GM12878 (cell line): ENCODE measurements around the gene ABCA2. TPM values are rescaled to one million over a fixed set of nuclear protein-coding genes. Genes with fewer than 3 reads are reported as not detected.

Source experiments
- ATAC-seq: fragments of 200-7000 bp; cut with Tn5 transposase; 3 replicates; pipeline ENCODE4 v1.9.1; 2020; ENCODE audit warnings: mild to moderate bottlenecking, moderate library complexity
- BruUV-seq: library from RNA; stranded (reverse); fragments of 400-500 nt; replicated peaks from 2 replicates; lab custom pipeline; 2021; lab: Mats Ljungman, UMichigan
- CTCF ChIA-PET: fragments of 300-600 bp; sonication (Branson Sonifier 250); formaldehyde crosslinking; extraction: SDS; loops from one replicate; lab custom pipeline; 2021; ENCODE audit warnings: inconsistent platforms; lab: Yijun Ruan, JAX
- POLR2A ChIA-PET: fragments of 350-600 bp; formaldehyde crosslinking; extraction: SDS; loops from one replicate; lab custom pipeline; 2021; ENCODE audit warnings: inconsistent platforms; lab: Charles Lee
- RAD21 ChIA-PET: fragments of 300-600 bp; sonication (Branson Sonifier 250); formaldehyde crosslinking; loops from one replicate; lab custom pipeline; 2023; ENCODE audit warnings: antibody characterized with exemption; ENCODE audit not compliant: unreplicated experiment; lab: Charles Lee
- SMC1A ChIA-PET: fragments of 300-600 bp; sonication (Branson Sonifier 250); formaldehyde crosslinking; loops from one replicate; lab custom pipeline; 2023; ENCODE audit not compliant: unreplicated experiment, uncharacterized antibody; lab: Charles Lee
- DNase-seq: peaks from one replicate; pipeline ENCODE4 v3.0.0-alpha.2; 2011; ENCODE audit warnings: low read depth, low spot score
- FAIRE-seq: peaks from 3 replicates; lab custom pipeline; 2011; peaks lifted over from hg19 to GRCh38; lab: Jason Lieb, UNC
- H2AFZ ChIP-seq: 2 replicates; pipeline ENCODE4 v1.6.0; 2011; ENCODE audit warnings: low read depth, low read length, control low read depth; ENCODE audit not compliant: control insufficient read depth
- H3K27ac ChIP-seq: 2 replicates; pipeline ENCODE4 v1.5.1; 2011; ENCODE audit warnings: control low read depth; ENCODE audit not compliant: control insufficient read depth, insufficient read depth
- H3K27me3 ChIP-seq, 2 experiments: replicated peaks in 1 of 2; 2 replicates each; pipeline versions ENCODE4 v1.6.0 to v1.6.1; 2011; ENCODE audit warnings: low read length in 1 of 2; ENCODE audit not compliant: control insufficient read depth in 2 of 2, insufficient read depth in 2 of 2
- H3K36me3 ChIP-seq, 2 experiments: 2 replicates each; pipeline ENCODE4 v1.5.1; 2011; ENCODE audit warnings: low read length in 1 of 2; ENCODE audit not compliant: control insufficient read depth in 2 of 2, insufficient read depth in 2 of 2
- H3K4me1 ChIP-seq: 2 replicates; pipeline ENCODE4 v1.6.1; 2011; ENCODE audit warnings: mild to moderate bottlenecking, low read length, moderate library complexity, mixed read lengths; ENCODE audit not compliant: control insufficient read depth, insufficient read depth
- H3K4me2 ChIP-seq: 2 replicates; pipeline ENCODE4 v1.6.0; 2011; ENCODE audit warnings: control low read depth; ENCODE audit not compliant: control insufficient read depth, insufficient read depth
- H3K4me3 ChIP-seq: fragments of 200-600 bp; sonication (generic); 2 replicates; pipeline ENCODE4 v1.5.1; 2016
- H3K79me2 ChIP-seq: 2 replicates; pipeline ENCODE4 v1.6.0; 2011; ENCODE audit warnings: low read length; ENCODE audit not compliant: control insufficient read depth, insufficient read depth
- H3K9ac ChIP-seq: 2 replicates; pipeline ENCODE4 v1.8.0; 2011; ENCODE audit warnings: low read length, control low read depth, mixed read lengths; ENCODE audit not compliant: control insufficient read depth, insufficient read depth
- H3K9me3 ChIP-seq: replicated peaks from 3 replicates; pipeline ENCODE4 v1.5.1; 2011; ENCODE audit warnings: mild to moderate bottlenecking, low read length; ENCODE audit not compliant: control insufficient read depth, insufficient read depth
- H4K20me1 ChIP-seq: 2 replicates; pipeline ENCODE4 v1.6.0; 2011; ENCODE audit not compliant: control insufficient read depth, insufficient read depth
- BCL3 ChIP-seq: IDR thresholded peaks from 2 replicates; pipeline ENCODE4 v1.6.1; 2011; ENCODE audit warnings: borderline replicate concordance, low read depth, mild to moderate bottlenecking, moderate library complexity, low read length; ENCODE audit not compliant: insufficient read depth, poor library complexity, severe bottlenecking
- POLR2AphosphoS5 ChIP-seq: IDR thresholded peaks from 2 replicates; pipeline ENCODE4 v1.6.1; 2011; ENCODE audit warnings: mild to moderate bottlenecking, low read length, inconsistent platforms
- POU2F2 ChIP-seq: IDR thresholded peaks from 3 replicates; pipeline ENCODE4 v1.6.1; 2011; ENCODE audit warnings: low read depth, mild to moderate bottlenecking, low read length, borderline replicate concordance
- RCOR1 ChIP-seq: conservative IDR thresholded peaks from 2 replicates; pipeline ENCODE4 v1.6.1; 2012; ENCODE audit warnings: low read depth, low read length, improper control_type of control experiment
- SMC3 ChIP-seq: IDR thresholded peaks from 2 replicates; pipeline ENCODE4 v1.6.1; 2011; ENCODE audit warnings: low read length, improper control_type of control experiment, borderline replicate concordance
- TCF12 ChIP-seq: IDR thresholded peaks from 2 replicates; pipeline ENCODE4 v1.6.1; 2011; ENCODE audit warnings: low read depth, mild to moderate bottlenecking, low read length
- YY1 ChIP-seq: IDR thresholded peaks from 2 replicates; pipeline ENCODE4 v1.6.1; 2011; ENCODE audit warnings: low read depth, mild to moderate bottlenecking, low read length
- ZBTB4 ChIP-seq: fragments of 450-650 bp; formaldehyde crosslinking; IDR thresholded peaks from 2 replicates; pipeline ENCODE4 v1.4.0; 2022; ENCODE audit warnings: mild to moderate bottlenecking, moderate library complexity
- WGBS: methylation state at CpG from one replicate; pipeline ENCODE4 v1.1.6; 2016; ENCODE audit warnings: low lambda C conversion rate; ENCODE audit not compliant: insufficient replicate concordance, insufficient coverage; ENCODE audit errors: missing lambda C conversion rate; 5-methylcytosine and 5-hydroxymethylcytosine counted together
- in situ Hi-C: fragments of 300-500 bp; cut with MboI; formaldehyde crosslinking; loops from 9 replicates; pipeline ENCODE4 v1.14.3; 2018; ENCODE audit warnings: mixed read lengths
- intact Hi-C: fragments of 100-400 bp; cut with micrococcal nuclease; formaldehyde crosslinking; loops from one replicate; pipeline ENCODE4 v1.14.2; 2022; ENCODE audit not compliant: unreplicated experiment
- polyA plus RNA-seq, 11 experiments: library from polyadenylated mRNA; depleted of rRNA in 4 of 11; unstranded in 6 of 11; stranded (reverse) in 5 of 11; fragments of >200 nt; fragmentation: Nextera tagmentation in 4 of 11; fragmentation: Illumina TruSeq in 1 of 11; extraction: Ambion mirVana in 4 of 11; extraction: Trizol in 1 of 11; gene quantifications; 1 replicate in 1 of 11; 2 replicates in 10 of 11; pipeline versions ENCODE4 v1.2.1 to v1.2.3, GENCODE V29; 2011 to 2016; ENCODE audit warnings: inconsistent platforms in 2 of 11, missing spikeins in 2 of 11, low read depth in 1 of 11
- total RNA-seq, 4 experiments: library from RNA; depleted of rRNA in 3 of 4; stranded (reverse); fragments of >200 nt in 3 of 4; fragmentation: Illumina TruSeq in 1 of 4; extraction: Trizol in 1 of 4; gene quantifications; 2 replicates each; pipeline versions ENCODE4 v1.2.1 to v1.2.3, GENCODE V29; 2013 to 2021

The ABCA2 gene
- total and polyA plus RNA-seq, 10 of the 15 experiments (the other 5 are each of a cell fraction or from before 2014, with no cell fraction given) = 0.13 to 2.6 (median 0.71) TPM; not detected in 2

GRCh38 chr9:137065336-137065967 is 37.4 kb upstream of the ABCA2 start:
- BruUV-seq = no TSS peak
- no peak for DNase-seq
- H3K36me3 ChIP-seq = no peaks in the 10 kb centered on the region; a peak in 2 of 4 replicates
- ChIA-PET CTCF (interaction anchor here (0.6 to 7.9 kb wide), 8 partner anchors 17 to 279 kb away, joined by 3 to 81 read pairs (median 6); partner anchors contain the start of genes MAN1B1 and NPDC1), RAD21 (interaction anchor here (3.1 kb wide), 1 partner anchor 19 kb away, joined by 18 read pairs; the partner anchor contains the start of gene NPDC1), SMC1A (interaction anchor here (1.5 kb wide), 1 partner anchor 19 kb away, joined by 5 read pairs; no protein-coding TSS in a partner anchor), POLR2A (interaction anchor here (2.5 kb wide), 1 partner anchor 85 kb away, joined by 13 read pairs; no protein-coding TSS in a partner anchor)
- no peak overlapping the region for H2AFZ ChIP-seq
- no peak overlapping the region for H3K4me2 ChIP-seq
- H3K27me3 ChIP-seq = no peaks in the 10 kb centered on the region
- H3K9me3 ChIP-seq = no peaks in the 10 kb centered on the region
- no peak overlapping the region for H3K4me3 ChIP-seq
- in situ Hi-C loops (no loop called here), intact Hi-C loops (loop anchor here (5.0 kb wide), 1 partner anchor 52 kb away; no protein-coding TSS in a partner anchor)
- peaks cover 18% of the 10 kb centered on the region for H3K4me1 ChIP-seq
- H3K79me2 ChIP-seq = peaks cover 7% of the 10 kb centered on the region
- TF ChIP-seq SMC3 (no peak), RCOR1 (no peak), POU2F2 (no peak)
- H4K20me1 ChIP-seq = no peaks in the 10 kb centered on the region
- no peak overlapping the region for H3K27ac ChIP-seq
- no peak for ATAC-seq
- FAIRE-seq = no peak
- 84% methylated on average over 15 of the region's 23 CpGs for WGBS
- no peak overlapping the region for H3K9ac ChIP-seq

GRCh38 chr9:137064880-137065164 is 36.8 kb upstream of the ABCA2 start:
- POLR2A ChIA-PET = no interaction called here
- H3K4me3 ChIP-seq = no peak overlapping the region
- H3K9ac ChIP-seq = no peak overlapping the region
- H3K79me2 ChIP-seq = peaks cover 7% of the 10 kb centered on the region
- no peak overlapping the region for H2AFZ ChIP-seq
- BruUV-seq = no TSS peak
- H3K36me3 ChIP-seq = no peaks in the 10 kb centered on the region; a peak in 2 of 4 replicates
- RAD21 ChIA-PET = interaction anchor here (3.1 kb wide), 1 partner anchor 18 kb away, joined by 18 read pairs; the partner anchor contains the start of gene NPDC1
- intact Hi-C loops = loop anchor here (1.0 to 5.0 kb wide), 3 partner anchors 16 to 278 kb away; no protein-coding TSS in a partner anchor
- H3K27ac ChIP-seq = no peak overlapping the region
- CTCF ChIA-PET = interaction anchor here (0.8 to 6.4 kb wide), 4 partner anchors 17 to 278 kb away, joined by 3 to 81 read pairs (median 17); partner anchors contain the start of genes MAN1B1 and NPDC1
- WGBS = 77% methylated on average over 8 of the region's 12 CpGs
- no peaks in the 10 kb centered on the region for H3K9me3 ChIP-seq
- DNase-seq (no peak), FAIRE-seq (no peak), ATAC-seq (no peak)
- in situ Hi-C loops = no loop called here
- H3K4me1 ChIP-seq = peaks cover 18% of the 10 kb centered on the region
- no peaks in the 10 kb centered on the region for H4K20me1 ChIP-seq
- SMC1A ChIA-PET = interaction anchor here (1.1 to 1.2 kb wide), 2 partner anchors 31 to 117 kb away, joined by 3 to 4 read pairs; no protein-coding TSS in a partner anchor
- no peak overlapping the region for H3K4me2 ChIP-seq
- H3K27me3 ChIP-seq = no peaks in the 10 kb centered on the region
- no peak for TF ChIP-seq BCL3
- TF ChIP-seq TCF12 = no peak
- TF ChIP-seq ZBTB4 (CRISPR knock-in tag) = no peak
- TF ChIP-seq YY1 = no peak
- TF ChIP-seq POLR2AphosphoS5 = no peak
